ENCODE measurements around the gene MAP2K2.

GRCh38 chr19:4164262-4164661, 40.3 kb upstream of the MAP2K2 start:
- TF ChIP-seq ZNF512 (CRISPR knock-in tag; IDR thresholded peaks at IDR 0.05; ENCODE audit: borderline replicate concordance) (no peak), CTCF (IDR thresholded peaks at IDR 0.05) (no peak), FOXP1 (CRISPR knock-in tag; IDR thresholded peaks at IDR 0.05; ENCODE audit: borderline replicate concordance) (no peak), NR2C2 (CRISPR knock-in tag; IDR thresholded peaks at IDR 0.05) (no peak), NFYB (CRISPR knock-in tag; conservative IDR thresholded peaks at IDR 0.05; ENCODE audit: low read depth) (no peak), ETV6 (CRISPR knock-in tag; IDR thresholded peaks at IDR 0.05) (no peak), ZNF317 (CRISPR knock-in tag; IDR thresholded peaks at IDR 0.05; ENCODE audit: borderline replicate concordance, low read depth) (no peak)
- TF ChIP-seq, protein P1, sequence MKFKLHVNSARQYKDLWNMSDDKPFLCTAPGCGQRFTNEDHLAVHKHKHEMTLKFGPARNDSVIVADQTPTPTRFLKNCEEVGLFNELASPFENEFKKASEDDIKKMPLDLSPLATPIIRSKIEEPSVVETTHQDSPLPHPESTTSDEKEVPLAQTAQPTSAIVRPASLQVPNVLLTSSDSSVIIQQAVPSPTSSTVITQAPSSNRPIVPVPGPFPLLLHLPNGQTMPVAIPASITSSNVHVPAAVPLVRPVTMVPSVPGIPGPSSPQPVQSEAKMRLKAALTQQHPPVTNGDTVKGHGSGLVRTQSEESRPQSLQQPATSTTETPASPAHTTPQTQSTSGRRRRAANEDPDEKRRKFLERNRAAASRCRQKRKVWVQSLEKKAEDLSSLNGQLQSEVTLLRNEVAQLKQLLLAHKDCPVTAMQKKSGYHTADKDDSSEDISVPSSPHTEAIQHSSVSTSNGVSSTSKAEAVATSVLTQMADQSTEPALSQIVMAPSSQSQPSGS (CRISPR knock-in tag; IDR thresholded peaks at IDR 0.05; ENCODE audit: borderline replicate concordance, low read depth) = no peak
- TF ChIP-seq, protein P2, sequence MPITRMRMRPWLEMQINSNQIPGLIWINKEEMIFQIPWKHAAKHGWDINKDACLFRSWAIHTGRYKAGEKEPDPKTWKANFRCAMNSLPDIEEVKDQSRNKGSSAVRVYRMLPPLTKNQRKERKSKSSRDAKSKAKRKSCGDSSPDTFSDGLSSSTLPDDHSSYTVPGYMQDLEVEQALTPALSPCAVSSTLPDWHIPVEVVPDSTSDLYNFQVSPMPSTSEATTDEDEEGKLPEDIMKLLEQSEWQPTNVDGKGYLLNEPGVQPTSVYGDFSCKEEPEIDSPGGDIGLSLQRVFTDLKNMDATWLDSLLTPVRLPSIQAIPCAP (CRISPR knock-in tag; IDR thresholded peaks at IDR 0.05) = no peak
- TF ChIP-seq, protein P3, sequence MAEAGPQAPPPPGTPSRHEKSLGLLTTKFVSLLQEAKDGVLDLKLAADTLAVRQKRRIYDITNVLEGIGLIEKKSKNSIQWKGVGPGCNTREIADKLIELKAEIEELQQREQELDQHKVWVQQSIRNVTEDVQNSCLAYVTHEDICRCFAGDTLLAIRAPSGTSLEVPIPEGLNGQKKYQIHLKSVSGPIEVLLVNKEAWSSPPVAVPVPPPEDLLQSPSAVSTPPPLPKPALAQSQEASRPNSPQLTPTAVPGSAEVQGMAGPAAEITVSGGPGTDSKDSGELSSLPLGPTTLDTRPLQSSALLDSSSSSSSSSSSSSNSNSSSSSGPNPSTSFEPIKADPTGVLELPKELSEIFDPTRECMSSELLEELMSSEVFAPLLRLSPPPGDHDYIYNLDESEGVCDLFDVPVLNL (CRISPR knock-in tag; IDR thresholded peaks at IDR 0.05; ENCODE audit: borderline replicate concordance, low read depth) = no peak
- TF ChIP-seq, protein P4, sequence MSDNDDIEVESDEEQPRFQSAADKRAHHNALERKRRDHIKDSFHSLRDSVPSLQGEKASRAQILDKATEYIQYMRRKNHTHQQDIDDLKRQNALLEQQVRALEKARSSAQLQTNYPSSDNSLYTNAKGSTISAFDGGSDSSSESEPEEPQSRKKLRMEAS (CRISPR knock-in tag; IDR thresholded peaks at IDR 0.05) = no peak
- TF ChIP-seq, protein P5, sequence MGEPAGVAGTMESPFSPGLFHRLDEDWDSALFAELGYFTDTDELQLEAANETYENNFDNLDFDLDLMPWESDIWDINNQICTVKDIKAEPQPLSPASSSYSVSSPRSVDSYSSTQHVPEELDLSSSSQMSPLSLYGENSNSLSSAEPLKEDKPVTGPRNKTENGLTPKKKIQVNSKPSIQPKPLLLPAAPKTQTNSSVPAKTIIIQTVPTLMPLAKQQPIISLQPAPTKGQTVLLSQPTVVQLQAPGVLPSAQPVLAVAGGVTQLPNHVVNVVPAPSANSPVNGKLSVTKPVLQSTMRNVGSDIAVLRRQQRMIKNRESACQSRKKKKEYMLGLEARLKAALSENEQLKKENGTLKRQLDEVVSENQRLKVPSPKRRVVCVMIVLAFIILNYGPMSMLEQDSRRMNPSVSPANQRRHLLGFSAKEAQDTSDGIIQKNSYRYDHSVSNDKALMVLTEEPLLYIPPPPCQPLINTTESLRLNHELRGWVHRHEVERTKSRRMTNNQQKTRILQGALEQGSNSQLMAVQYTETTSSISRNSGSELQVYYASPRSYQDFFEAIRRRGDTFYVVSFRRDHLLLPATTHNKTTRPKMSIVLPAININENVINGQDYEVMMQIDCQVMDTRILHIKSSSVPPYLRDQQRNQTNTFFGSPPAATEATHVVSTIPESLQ (CRISPR knock-in tag; IDR thresholded peaks at IDR 0.05) = no peak
